Measurements from ENCODE around the gene PMVK.

GRCh38 chr1:154974808-154975408, 38.4 kb upstream of the PMVK start:
- no peak for TF ChIP-seq EP300 (IDR thresholded peaks at IDR 0.05; ENCODE audit: borderline replicate concordance in 1 of 2, low read depth in 2 of 2, low read length in 2 of 2)
- TF ChIP-seq JUND (IDR thresholded peaks at IDR 0.05; ENCODE audit: low read length): 0 out of 2 replicates have a peak, but pooled peaks have one; percentile 56
- peak; percentile 91 for TF ChIP-seq NRF1 (IDR thresholded peaks at IDR 0.05; ENCODE audit: low read depth, low read length)
- no peak for TF ChIP-seq MAFK (IDR thresholded peaks at IDR 0.05; ENCODE audit: low read depth, low read length)
- no peak; the same call in 1 of the 2 replicates for TF ChIP-seq PHF8 (conservative IDR thresholded peaks at IDR 0.05; ENCODE audit: low read depth, low read length)
- no peak for TF ChIP-seq CHD1 (IDR thresholded peaks at IDR 0.05; ENCODE audit: low read depth, low read length)
- TF ChIP-seq CTCF (IDR thresholded peaks at IDR 0.05; ENCODE audit: control extremely low read depth in 1 of 3, insufficient read depth in 1 of 3, low read depth in 1 of 3, low read length in 3 of 3): no peak
- TF ChIP-seq SP1 (IDR thresholded peaks at IDR 0.05; ENCODE audit: low read depth, low read length): no peak
- no peak for TF ChIP-seq USF2 (IDR thresholded peaks at IDR 0.05; ENCODE audit: low read length)
- TF ChIP-seq TCF12 (IDR thresholded peaks at IDR 0.05; ENCODE audit: low read depth, low read length): no peak
- TF ChIP-seq POLR2AphosphoS5 (IDR thresholded peaks at IDR 0.05; ENCODE audit: low read depth, low read length): peak; percentile 84; the same call in 1 of the 2 replicates
- TF ChIP-seq BRCA1 (IDR thresholded peaks at IDR 0.05; ENCODE audit: low read depth, low read length): no peak

Measured in H1 (cell line).